Stimulated activated CD4-positive, alpha-beta T cell treated with anti-CD3 and anti-CD28 coated beads, Interleukin-4, amount 100 ng/mL, for 1 hour (primary cell): ENCODE results near the gene LIMS2.
A peak's percentile ranks its signal among the peaks of the same experiment; 100 is the strongest.

Experiments used
- DNase-seq: peaks from one replicate; pipeline ENCODE4 v3.0.0-alpha.2; 2020

The LIMS2 gene

DNA sequence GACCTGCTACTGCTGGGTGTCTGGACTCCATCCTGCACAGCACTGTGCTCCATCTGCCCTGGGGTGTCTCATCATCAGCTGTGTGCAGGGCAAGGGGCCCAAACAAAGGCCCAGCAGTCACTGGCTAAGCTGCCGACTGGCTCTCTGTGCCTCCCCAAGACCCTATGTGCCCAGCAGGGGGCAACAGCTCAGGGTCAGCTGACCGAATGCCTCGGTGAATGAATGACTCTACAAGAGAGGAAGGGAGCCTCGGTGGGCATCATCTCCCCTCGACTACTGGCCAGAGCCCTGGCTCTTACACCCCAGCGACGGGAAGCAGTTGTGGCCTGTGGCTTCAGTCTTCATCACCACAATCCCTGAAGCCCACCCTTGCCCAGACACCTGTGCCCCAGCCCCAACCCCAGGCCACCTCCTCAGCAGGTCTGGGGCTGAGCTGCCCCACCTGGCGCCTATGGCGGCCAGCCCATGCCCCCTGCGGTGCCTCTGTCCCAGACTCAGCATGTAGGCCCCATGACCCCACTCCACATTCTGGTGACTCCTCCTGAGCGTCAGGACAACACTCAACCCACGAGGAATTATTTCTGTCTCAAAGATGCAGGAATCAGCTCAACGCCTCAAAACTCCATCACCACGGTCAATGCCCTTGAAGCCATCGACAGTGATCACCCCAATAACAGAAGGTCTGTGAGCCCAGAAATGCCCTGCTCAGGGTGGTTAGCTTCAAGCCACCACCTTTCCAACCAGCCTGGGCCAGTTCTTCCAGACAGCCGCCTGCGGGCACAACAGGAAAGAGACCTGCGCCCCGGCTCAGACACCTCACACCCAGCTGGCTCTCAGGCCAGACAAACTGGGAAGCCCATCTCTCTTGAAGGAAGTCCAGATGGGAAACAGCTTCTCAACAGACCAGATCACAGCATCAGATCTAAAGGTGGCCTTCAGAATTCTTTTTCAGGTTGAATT lies 31.0 kb downstream of the LIMS2 start:
- DNase-seq: no peak

DNA sequence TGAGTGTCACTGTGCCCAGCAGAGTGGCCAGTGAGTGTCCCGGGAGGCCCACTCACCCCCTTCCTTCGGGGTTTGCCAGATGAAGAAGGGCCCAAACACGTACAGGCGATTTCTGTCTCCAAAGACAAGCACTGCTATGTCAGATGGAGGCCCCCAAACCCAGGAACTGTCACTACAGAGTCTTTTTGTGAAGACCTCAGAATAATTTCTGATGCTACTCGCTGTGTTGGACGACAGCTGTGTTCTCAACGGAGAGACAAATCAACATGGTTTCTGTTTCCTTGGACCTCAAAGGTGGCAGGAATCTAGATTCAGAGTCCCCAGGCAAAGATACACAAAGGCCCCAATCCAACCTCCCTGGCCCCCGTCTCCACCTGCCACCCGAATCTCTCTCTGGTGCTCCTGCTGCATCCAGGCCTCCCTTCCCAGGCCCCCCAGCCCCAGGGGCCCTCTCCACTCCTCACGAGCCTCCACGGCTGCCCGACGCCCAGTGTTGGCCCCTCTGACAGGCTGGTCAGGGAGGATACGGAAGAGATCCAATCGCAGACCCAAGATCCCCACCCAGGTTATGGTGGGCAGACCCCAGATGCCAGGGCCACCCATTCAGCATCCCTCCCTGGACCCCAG lies 31.8 kb downstream of the LIMS2 start:
- no peak for DNase-seq

- DNase-seq: no peak
These were observed 32.5 kb downstream of the LIMS2 start for GRCh38 chr2:127642706-127643438.

DNA sequence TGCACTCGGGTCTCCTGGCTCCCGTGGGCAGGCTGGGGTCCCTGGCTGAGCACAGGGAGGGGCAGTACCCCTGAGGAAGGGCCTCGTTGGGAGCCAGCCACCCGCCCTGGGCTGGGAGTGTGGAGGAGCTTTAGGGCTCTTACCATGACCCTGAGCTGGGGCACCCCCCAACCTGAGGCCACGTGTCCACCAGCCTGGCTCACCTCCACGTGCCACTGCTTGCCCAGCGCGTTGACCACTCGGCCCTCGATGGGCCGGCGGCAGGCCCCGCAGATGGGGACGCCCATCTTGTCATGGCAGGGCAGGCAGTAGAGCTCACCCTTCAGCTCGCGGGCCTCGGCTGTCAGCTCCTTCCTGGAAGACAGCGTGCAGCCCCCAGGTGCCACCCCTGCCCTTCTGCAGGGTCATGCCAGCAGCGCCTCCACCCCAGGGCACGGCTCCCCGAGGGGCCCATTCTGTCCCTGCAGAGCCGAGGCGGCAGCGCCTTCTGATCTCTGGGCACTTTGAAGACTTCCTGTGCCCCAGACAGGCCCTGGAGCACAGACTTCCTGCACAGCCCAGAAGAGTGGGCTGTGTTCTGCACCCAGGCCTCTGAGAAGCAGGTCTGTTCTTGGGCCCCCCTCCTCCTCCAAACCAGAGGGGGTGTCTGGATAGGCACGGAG lies 33.4 kb downstream of the LIMS2 start:
- DNase-seq: peak; percentile 54

- DNase-seq: no peak
These were observed 34.2 kb downstream of the LIMS2 start for GRCh38 chr2:127641133-127641532.

DNA sequence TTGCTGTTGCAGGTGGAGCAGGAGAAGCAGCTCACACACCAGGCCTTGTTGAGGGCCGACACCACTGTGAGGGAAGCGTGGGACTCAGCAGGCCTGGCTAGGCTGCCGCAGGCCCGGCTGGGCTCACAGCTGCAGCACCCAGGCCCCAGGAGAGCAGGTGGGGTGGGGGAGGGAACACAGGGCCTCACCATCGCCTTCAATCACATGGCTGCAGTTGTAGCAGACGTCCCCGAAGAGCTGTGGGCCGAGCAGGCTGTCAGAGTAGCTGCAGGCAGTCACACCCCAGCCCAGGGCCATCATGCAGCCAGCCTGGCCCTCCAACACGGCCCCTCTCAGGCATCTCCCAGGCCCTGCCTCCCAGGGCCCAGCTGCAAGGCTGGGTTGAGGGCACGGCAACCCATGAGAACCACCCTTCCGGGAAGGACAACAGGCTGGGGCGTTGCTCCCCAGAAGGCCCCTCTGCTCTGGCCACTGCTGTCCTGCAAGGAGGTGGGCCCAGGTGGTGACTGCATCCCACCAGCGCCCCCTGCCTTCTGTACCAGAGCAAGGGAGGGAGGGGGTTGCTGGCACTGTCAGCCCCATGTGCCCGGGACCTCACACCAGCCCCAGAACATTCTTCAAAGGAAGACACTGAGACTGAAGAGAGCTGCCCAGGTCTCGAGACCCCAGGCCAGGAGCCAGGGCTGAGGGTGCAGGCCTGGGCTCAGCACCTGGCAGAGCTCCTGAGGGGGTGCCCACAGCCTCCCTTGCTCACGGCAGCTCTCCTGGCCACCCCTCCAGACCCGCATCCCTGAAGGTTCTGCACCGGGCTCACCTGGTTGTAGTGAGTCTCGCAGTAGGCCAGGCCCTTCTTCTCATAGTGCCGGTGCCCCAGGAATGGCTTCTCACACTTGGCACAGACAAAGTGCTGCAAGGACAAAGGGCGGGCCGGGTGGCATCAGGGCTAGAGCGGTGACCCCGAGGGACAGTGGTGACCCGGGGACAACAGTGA lies 35.0 kb downstream of the LIMS2 start:
- DNase-seq: peak; percentile 39

DNA sequence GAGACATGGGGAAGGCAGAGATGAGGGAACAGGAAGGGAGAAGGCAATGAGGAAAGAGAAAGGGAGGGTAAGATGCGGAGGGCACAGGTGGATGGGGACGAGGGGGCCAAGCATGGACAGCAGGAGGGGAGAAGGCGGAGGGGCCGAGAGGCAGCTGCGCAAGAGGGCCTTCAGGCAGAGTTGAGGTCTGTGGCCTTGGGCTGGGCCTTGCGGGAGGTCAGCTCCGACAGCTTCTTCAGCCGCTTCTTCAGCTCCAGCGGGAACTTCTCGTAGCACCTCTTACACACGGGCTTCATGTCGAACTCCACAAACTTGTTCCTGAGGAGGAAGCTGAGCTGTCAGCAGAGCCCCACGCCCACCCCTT lies 36.2 kb downstream of the LIMS2 start:
- no peak for DNase-seq

- no peak for DNase-seq
These were observed 36.8 kb downstream of the LIMS2 start for GRCh38 chr2:127638361-127639110.

DNA sequence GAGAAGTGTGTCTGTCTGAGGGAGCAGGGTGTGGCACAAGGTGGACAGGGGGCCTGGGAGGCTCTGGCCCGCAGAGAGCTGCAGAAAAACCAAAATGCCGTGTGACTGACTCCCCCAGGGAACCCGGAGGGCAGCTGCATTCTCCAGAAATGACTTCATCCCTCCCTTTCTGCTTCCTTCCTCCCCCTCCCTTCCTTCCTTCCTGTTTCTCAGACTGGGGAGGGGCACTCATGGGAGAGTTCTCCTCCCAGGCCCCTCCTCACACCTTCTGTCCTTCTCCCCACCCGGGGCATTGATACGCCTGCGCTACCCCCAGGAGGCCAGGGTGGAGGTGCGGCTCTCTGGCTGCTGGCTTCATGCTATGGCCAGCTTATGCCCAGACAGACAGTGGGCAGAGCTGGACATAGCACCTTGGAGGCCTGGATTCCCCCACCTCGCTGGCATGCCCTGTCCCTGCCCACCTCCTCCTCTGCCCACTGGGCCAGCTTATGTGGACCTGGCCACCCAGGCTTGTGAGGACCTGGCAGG lies 37.5 kb downstream of the LIMS2 start:
- DNase-seq: no peak

DNA sequence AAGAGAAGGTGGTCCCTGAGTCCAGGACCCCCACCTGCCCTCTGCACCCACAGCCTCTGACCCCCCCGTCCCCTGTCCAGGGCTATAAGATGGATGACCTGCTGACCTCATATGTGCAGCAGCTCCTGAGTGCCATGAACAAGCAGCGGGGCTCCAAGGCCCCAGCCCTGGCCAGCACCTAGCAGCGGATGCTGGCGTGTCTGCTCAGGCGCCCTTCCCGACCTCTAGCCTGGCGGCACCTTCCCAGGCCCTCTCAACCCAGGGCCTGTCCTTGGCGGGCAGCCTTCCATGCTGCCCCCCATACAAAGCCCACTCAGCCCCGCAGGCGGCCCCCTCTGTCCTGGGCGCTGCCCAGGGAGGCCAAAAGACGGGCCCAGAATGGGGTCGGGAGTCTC lies 38.1 kb downstream of the LIMS2 start:
- DNase-seq: no peak

- no peak for DNase-seq
These were observed 38.8 kb downstream of the LIMS2 start for GRCh38 chr2:127636248-127637235.

DNA sequence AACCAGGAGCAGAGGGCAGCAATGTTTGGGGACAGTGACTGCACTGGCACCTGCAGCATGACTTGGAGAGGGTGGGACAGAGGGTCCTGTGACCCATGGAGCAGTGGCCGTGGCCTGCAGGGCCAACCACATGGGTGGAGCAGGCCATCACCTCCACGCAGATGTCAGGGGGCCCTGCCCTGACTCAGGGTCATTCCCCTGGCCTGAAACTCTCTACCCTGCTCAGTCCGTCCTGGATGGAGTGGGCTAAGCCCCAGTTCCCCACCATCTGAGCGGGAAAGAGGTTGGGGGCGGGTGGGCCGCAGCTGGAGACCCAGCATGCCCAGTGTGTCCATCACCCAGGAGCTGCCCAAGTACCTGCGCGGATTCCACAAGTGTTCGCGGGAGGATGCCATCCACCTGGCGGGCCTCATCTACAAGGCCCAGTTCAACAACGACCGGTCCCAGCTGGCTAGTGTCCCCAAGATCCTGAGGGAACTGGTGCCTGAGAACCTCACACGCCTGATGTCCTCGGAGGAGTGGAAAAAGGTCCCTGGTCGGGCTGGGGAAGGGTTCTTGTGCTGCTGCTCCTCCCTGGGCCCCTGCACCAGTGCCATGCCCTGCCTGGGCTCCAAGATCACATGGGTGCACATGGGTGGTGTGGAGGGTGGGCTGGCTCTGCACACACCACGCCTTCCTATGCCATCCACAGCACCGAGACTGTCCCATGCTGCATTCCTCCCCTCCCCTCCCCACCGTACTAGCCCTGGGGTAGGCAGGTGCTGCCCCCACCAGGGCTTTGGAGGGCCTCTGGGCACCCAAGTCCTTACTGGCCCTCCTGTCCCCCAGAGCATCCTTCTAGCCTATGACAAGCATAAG lies 39.7 kb downstream of the LIMS2 start:
- no peak for DNase-seq

- DNase-seq: no peak
These were observed 40.5 kb downstream of the LIMS2 start for GRCh38 chr2:127634626-127635379.

- DNase-seq: no peak
These were observed 41.2 kb downstream of the LIMS2 start for GRCh38 chr2:127634066-127634617.

DNA sequence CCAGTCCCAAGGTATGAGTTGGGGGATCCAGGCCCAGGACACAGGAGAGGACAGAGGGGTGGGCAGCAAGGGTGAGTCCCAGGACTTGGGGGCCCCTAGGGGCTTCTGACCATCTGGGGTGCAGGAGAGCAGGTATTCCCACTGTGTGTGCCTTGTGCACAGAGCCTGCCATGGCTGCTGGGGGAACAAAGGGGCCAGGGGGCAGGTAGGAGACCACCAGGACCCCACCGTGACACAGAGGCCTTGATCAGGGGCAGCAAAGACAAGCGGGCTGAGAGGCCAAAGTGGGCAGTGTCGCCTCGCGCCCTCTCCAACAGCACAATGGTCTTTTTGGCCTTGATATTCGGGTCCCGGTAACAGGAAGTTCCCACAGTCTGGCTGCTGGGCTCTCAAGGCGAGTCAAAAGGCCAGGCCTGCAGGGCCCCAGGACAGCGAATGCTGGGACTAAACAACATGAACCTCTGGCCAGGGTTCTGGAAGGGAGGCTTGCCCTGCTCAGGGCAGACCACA lies 41.7 kb downstream of the LIMS2 start:
- no peak for DNase-seq

DNA sequence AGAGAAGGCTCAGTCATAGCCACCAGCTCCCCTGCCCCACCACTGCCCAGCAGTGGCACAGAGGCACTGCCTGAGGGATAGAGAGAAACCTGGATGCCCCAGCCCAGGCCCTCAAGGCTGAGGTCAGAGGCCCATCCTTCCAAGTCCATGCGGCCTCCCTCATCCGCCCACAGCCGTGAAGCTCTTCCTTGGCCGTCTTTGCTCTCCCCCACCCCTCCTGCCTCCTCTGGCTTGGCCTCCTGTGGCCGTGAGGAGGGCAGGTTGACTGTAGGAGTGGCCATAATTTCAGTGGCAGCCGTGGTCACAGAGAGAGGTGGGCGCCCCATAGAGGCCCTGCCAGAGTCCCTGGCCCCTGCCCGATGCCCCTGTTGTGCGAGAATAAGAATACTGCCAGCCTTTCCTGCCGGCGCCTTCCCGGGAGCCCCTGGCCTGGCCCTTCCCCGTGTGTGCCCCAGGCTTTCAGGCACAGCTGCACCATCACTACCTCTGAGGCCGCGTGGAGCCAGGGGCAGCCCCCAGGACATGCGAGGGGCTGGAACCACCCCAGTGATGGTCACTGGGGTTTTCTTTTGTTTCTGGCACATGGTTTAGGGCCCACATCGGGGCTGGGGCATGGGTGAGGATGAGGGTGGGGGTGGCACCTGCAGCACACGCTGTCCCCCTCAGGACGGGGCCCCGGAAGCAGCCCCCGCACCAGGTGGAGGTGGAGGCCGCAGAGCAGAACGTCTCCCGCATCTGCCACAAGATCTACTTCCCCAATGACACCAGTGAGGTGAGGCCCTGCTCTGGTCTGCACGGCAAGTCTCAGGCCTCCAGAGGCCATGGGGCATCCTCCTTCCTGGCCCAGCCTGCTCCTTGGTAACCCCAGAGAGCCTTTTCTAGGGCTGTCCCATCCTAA lies 42.5 kb downstream of the LIMS2 start:
- peak; percentile 23 for DNase-seq
